SK-N-SH treated with all-trans-retinoic acid at 6 μM for 48 hours (cell line): ENCODE measurements around the gene VPS37C.

Source experiments
- BACH2 ChIP-seq: fragments of 250-450 bp; sonication (Bioruptor Pico); IDR thresholded peaks from 2 replicates; pipeline ENCODE4 v1.9.0; 2021; ENCODE audit warnings: mild to moderate bottlenecking, borderline replicate concordance
- CSRNP3 ChIP-seq: fragments of 250-450 bp; sonication (Bioruptor Pico); IDR thresholded peaks from 2 replicates; pipeline ENCODE4 v1.5.1; 2021; ENCODE audit warnings: mild to moderate bottlenecking, moderate library complexity
- ESRRG ChIP-seq: fragments of 250-450 bp; sonication (Bioruptor Pico); IDR thresholded peaks from 2 replicates; pipeline ENCODE4 v1.6.1; 2021; ENCODE audit warnings: mild to moderate bottlenecking
- GLIS3 ChIP-seq: fragments of 250-450 bp; sonication (Bioruptor Pico); IDR thresholded peaks from 2 replicates; pipeline ENCODE4 v1.5.0; 2020; ENCODE audit warnings: mild to moderate bottlenecking, moderate library complexity
- ISL1 ChIP-seq: fragments of 250-450 bp; sonication (Bioruptor Pico); IDR thresholded peaks from 2 replicates; pipeline ENCODE4 v2.1.2; 2022; ENCODE audit warnings: mild to moderate bottlenecking, moderate library complexity
- POU6F1 ChIP-seq: fragments of 250-450 bp; sonication (Bioruptor Pico); IDR thresholded peaks from 2 replicates; pipeline ENCODE4 v1.8.0; 2021; ENCODE audit warnings: low read depth, mild to moderate bottlenecking, moderate library complexity, borderline replicate concordance
- PPARA ChIP-seq: fragments of 250-450 bp; sonication (Bioruptor Pico); IDR thresholded peaks from 2 replicates; pipeline ENCODE4 v1.5.0; 2020; ENCODE audit warnings: mild to moderate bottlenecking, borderline replicate concordance
- TCF4 ChIP-seq: fragments of 250-450 bp; sonication (Bioruptor Pico); IDR thresholded peaks from 2 replicates; pipeline ENCODE4 v1.8.0; 2021; ENCODE audit warnings: mild to moderate bottlenecking, moderate library complexity, borderline replicate concordance
- TSHZ2 ChIP-seq: fragments of 250-450 bp; sonication (Bioruptor Pico); IDR thresholded peaks from 2 replicates; pipeline ENCODE4 v1.5.0; 2020; ENCODE audit warnings: mild to moderate bottlenecking, moderate library complexity
- ZC3H10 ChIP-seq: fragments of 250-450 bp; sonication (Bioruptor Pico); IDR thresholded peaks from 2 replicates; pipeline ENCODE4 v1.5.1; 2021; ENCODE audit warnings: mild to moderate bottlenecking, moderate library complexity
- ZFP30 ChIP-seq: fragments of 450-650 bp; formaldehyde crosslinking; IDR thresholded peaks from 2 replicates; pipeline ENCODE4 v1.5.0; 2022; ENCODE audit warnings: mild to moderate bottlenecking, moderate library complexity
- ZNF8 ChIP-seq: fragments of 450-650 bp; formaldehyde crosslinking; IDR thresholded peaks from 2 replicates; pipeline ENCODE4 v1.5.0; 2020; ENCODE audit warnings: mild to moderate bottlenecking, moderate library complexity

- TF ChIP-seq TCF4 (CRISPR knock-in tag) (no peak), BACH2 (CRISPR knock-in tag) (no peak), TSHZ2 (CRISPR knock-in tag) (no peak), ZFP30 (CRISPR knock-in tag) (no peak), ZC3H10 (no peak), PPARA (CRISPR knock-in tag) (no peak), ESRRG (CRISPR knock-in tag) (no peak), CSRNP3 (CRISPR knock-in tag) (no peak), ZNF8 (CRISPR knock-in tag) (no peak), ISL1 (CRISPR knock-in tag) (peak; percentile 68), GLIS3 (CRISPR knock-in tag) (no peak), POU6F1 (CRISPR knock-in tag) (no peak)
Measured at GRCh38 chr11:61158691-61159381, 2.4 kb downstream of the VPS37C start.
